HG02938 (cell line): ENCODE results near the gene UGT3A2.

Experiments used
- ATAC-seq: cut with Tn5 transposase; IDR thresholded peaks from one replicate; pipeline ENCODE4 v1.9.1; 2021; ENCODE audit warnings: mild to moderate bottlenecking, moderate library complexity; ENCODE audit not compliant: unreplicated experiment

The UGT3A2 gene

DNA sequence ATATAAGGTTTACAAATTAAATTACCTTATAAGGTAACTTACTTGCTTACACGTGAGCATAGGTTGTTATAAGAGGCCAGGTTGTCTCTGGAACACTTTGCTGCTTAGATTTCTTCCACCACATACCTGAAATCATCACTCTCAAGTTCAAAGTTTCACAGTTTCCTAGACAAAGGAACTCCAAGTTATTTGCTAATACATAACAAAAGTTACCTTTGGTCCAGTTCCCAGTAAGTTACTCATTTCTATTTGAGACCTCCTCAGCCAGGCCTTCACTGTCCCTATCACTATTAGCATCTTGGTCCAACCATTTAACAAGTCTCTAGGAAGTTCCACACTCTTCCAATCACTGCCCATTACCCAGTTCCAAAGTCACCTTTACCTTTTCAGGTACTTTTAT is 57.0 kb downstream of the UGT3A2 start:
- ATAC-seq, result no peak

DNA sequence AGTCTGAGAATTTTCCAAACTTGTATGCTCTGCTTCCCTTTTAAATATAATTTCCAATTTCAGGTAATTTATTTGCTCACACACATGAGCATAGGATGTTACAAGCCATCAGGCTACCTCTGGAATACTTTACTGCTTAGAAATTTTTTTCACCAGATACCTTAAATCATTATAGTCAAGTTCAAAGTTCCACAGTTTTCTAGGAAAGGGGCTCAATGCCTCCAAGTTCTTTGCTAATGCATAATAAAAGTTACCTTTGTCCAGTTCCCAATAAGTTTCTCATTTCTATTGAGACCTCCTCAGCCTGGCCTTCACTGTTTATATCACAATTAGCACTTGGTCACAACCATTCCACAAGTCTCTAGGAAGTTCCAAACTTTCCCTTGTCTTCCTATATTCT is 59.3 kb downstream of the UGT3A2 start:
- no peak for ATAC-seq

DNA sequence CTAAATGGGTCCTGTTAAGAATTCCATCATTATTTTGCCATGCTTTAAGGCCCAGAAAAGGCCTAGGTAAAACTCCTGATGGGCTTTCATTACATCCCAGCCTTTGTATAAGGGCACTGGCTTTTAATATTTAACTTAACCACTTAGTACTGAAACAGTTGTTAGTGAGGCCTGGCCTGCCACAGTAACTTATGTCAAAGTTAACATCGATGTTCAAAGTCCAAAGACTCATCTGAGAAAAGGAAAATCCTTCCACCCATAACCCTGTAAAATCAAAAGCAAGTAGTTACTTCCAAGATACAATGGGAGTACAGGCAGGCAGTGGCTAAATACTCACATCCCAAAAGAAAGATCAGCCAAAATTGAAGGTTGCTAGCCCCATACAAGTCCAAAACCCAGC is 60.5 kb downstream of the UGT3A2 start:
- ATAC-seq, result no peak

DNA sequence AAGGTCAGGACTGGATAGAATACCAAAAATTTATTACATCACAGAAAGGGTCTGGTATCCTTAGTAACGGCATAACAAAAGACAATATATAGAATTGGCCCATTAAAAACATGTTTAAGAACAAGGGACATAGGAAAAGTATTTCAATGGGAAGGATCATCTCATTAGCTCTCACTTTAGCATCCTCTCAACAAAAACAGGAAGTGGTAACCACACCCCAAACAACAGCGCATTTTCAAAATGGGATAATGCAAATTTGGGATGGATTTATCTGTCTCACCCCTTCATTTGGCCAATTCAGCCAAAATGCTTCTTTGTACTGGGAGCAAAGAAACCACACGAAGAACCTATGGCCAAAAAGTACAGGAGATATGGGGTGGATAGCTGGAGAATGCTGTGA is 65.7 kb downstream of the UGT3A2 start:
- no peak for ATAC-seq

DNA sequence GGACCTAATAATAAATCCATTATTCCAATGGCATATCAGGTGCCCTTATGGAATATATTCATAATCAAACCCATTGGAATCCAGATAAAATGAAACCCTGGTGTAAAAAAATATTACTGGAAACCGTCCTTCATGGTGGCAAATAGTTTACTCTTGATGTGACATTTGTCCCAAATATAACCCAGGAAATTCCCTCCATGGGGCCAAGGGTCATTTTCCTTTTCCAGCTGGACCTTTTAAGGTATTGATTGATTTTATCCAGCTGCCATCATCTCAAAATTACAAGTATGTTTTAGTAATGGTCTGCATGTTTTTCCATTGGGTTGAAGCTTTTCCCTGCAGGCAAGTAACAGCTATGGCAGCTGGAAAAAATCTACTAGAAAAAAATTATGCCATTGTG is 67.1 kb downstream of the UGT3A2 start:
- no peak for ATAC-seq

DNA sequence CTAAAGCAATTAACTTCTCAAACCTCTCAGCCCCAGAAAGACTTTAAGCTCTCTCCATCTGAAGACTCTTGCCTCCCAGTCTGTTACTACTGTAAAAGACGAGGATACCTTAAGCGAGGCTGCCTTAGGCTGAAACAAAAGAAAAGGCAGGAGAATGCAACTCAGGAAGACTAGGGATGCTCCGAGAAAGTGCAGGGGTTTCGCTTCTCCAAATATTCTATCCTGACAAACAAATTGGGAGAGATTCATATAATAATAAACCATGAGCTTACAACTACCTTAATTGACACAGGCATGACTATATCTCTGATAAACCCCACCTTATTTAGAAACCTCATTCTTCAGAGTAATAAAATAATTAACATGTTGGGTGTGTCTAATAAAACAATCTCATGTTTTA is 70.6 kb downstream of the UGT3A2 start:
- no peak for ATAC-seq

DNA sequence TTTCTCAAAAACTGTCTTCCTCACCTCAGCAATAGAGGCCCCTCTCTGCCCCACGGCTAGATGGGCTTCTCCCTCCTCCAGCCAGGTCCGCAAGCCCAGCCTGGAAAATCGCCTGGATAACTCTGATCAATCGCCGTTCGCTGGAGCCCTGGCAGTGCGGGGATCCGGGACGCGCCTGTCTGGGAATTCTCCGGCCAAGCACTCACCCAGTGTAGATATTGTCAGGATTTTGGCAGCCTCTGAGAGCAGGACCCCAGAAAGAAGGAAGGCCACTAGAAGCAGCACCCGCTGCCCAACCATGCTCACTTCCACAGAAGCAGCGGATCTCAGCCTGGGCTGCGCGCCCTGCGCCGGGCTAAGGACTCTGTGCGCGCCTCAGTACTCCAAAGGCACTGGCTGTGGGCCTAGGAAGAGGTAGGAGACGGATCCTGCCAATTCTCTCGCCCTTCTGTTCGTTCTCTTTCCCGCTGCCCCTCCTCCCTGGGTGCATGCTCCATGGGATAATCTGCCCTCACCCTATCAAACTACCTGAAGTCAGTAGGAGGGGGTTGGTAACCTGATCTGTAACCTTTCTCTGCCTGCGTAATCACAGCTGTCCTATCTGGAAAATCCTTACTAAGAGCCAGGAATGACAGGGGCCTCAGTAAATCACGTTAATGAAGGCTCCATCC is 75.6 kb downstream of the UGT3A2 start, which contains the start of gene UGT3A1:
Gene UGT3A1, minus strand, starts transcription at position 450 of the 671 bp plus-strand sequence. Its CDS starts 150 bp downstream, at position 300.
- no peak for ATAC-seq

DNA sequence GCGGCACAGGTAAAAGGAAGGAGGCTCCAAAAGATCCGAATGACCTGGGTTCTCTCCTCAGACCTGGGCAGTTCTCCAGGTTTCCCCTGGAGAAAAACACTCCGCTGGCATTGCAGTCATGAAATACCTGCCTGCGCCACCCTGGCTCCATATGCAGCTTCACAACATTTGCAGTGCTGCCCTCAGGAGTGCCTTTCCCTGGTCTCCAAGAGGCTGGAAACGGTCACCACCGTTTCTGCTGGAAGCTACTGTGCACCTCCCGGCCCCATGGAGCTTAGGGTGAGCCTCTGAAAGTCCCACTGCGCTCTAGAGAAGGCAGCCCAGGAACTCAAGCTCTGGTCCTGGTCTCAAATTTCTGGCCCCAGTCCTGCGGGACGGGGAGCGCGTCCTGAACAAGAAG is 76.2 kb downstream of the UGT3A2 start:
- ATAC-seq, result no peak

DNA sequence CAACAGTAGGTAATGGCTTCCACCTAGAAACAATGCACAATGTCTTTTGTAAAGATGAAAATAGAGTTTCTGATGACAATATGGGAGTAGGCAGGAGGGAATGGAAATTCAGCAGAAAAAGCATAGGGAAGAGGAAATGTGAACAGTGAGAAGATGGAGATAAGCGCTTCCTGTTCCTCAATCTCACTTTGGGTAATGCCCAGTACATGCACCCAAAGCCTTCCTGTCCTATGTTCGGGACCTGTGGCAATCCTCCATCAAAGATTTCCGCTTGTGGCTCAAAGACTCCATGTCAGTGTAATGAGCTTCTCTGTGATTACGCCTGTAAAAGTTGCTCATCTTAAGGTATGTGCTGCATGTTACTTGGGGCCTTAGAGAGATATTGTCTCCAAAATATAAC is 78.2 kb downstream of the UGT3A2 start:
- ATAC-seq, result no peak

DNA sequence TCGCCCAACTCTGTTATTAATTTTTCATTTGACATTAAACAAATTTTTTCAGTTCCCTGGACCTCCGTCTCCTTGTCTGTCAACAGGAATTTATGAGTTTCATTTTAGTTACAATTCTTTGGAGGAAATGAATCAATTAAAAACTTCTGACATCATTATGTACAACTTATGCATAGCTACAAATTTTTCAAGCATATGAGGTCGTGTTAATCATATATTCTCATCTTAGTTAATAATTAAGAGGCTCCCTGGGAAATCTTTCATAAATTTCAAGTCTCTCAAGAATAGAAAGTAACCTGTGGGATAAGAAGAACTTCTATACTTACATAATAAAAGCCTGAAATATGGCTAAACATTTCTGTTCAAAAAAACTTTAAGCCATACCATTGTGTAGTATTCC is 78.9 kb downstream of the UGT3A2 start:
- ATAC-seq, result no peak
